Measurements from ENCODE around the gene IKZF2. TPM values are rescaled to one million over a fixed set of nuclear protein-coding genes. Genes with fewer than 3 reads are reported as not detected.

Gene IKZF2
- total and polyA plus RNA-seq, 2 of the 4 experiments (the other 2 are of a cell fraction) = 2.1 to 25.5 TPM

GRCh38 chr2:213187833-213188532 lies 36.6 kb upstream of the IKZF2 start:
- ChIA-PET POLR2A (ENCODE audit: unreplicated experiment) (no interaction called here), CTCF (interaction anchor here (0.7 to 1.2 kb wide), 3 partner anchors 35 to 93 kb away, joined by 3 read pairs; no protein-coding TSS in a partner anchor)
- Histone ChIP-seq H3K4me2 (ENCODE audit: low read depth, low read length) (peak overlapping the region; percentile 60), H2AK9ac (replicated peaks; ENCODE audit: low read depth, low read length, poor library complexity) (peak overlapping the region; percentile 81), H3K4me1 (ENCODE audit: control insufficient read depth, insufficient read depth, low read length) (peaks cover 5% of the 10 kb centered on the region; the same call in 1 of the 2 replicates), H2BK120ac (ENCODE audit: low read depth, low read length) (peak overlapping the region; percentile 99), H2BK20ac (ENCODE audit: low read depth, low read length) (peak overlapping the region; percentile 98), H3K4me3 (ENCODE audit: insufficient read depth, low read depth, low read length) (no peak overlapping the region), H3K9ac (ENCODE audit: low read depth, low read length) (peak overlapping the region; percentile 35), H3K56ac (ENCODE audit: extremely low read depth, insufficient read depth, low read length) (peak overlapping the region; percentile 89), H4K5ac (ENCODE audit: low read depth, low read length) (peak overlapping the region; percentile 88), H3K14ac (replicated peaks; ENCODE audit: low read depth, low read length) (peak overlapping the region; percentile 97), H4K8ac (ENCODE audit: low read depth in 2 of 2, low read length in 2 of 2) (peak overlapping the region; percentile 88 to 95), H2BK5ac (ENCODE audit: low read depth, low read length, poor library complexity, severe bottlenecking) (peak overlapping the region; percentile 99), H3K9me3 (ENCODE audit: control insufficient read depth, insufficient read depth, low read length) (no peaks in the 10 kb centered on the region; the same call in 1 of the 2 replicates), H2BK15ac (ENCODE audit: low read depth, low read length) (peak overlapping the region; percentile 94; the same call in 2 of the 3 replicates), H2AFZ (replicated peaks; ENCODE audit: low read length, poor library complexity) (peak overlapping the region; percentile 83), H4K91ac (ENCODE audit: insufficient read depth, low read depth, low read length) (peak overlapping the region; percentile 97), H3K79me1 (ENCODE audit: low read depth in 1 of 2, low read length in 2 of 2) (no peaks in the 10 kb centered on the region), H3K9me1 (ENCODE audit: insufficient read depth, low read length) (peaks cover 5% of the 10 kb centered on the region; the same call in 1 of the 2 replicates), H3K18ac (ENCODE audit: low read depth, low read length) (peak overlapping the region; percentile 95; the same call in 1 of the 2 replicates), H3K27ac (ENCODE audit: insufficient read depth, low read length) (peak overlapping the region; percentile 52), H4K20me1 (ENCODE audit: insufficient read depth, low read length) (no peaks in the 10 kb centered on the region), H3K36me3 (ENCODE audit: control insufficient read depth, insufficient read depth, low read length) (no peaks in the 10 kb centered on the region), H3K27me3 (ENCODE audit: control insufficient read depth, insufficient read depth, low read length) (no peaks in the 10 kb centered on the region), H3K23ac (ENCODE audit: low read depth, low read length) (peak overlapping the region; percentile 98), H2AK5ac (ENCODE audit: low read depth, low read length) (peak overlapping the region; percentile 88; the same call in 1 of the 2 replicates), H3K4ac (ENCODE audit: low read depth, low read length) (peak overlapping the region; percentile 97)
- intact Hi-C loops (cut with micrococcal nuclease) (loop anchor here (2.0 kb wide), 1 partner anchor 49 kb away; no protein-coding TSS in a partner anchor), in situ Hi-C loops (cut with MboI; ENCODE audit: low sequenced_read_pairs) (no loop called here), dilution Hi-C loops (cut with HindIII; ENCODE audit: low sequenced_read_pairs, unreplicated experiment) (no loop called here)
- BruUV-seq (replicated peaks) = no TSS peak
- TF ChIP-seq BHLHE40 (IDR thresholded peaks at IDR 0.05; ENCODE audit: low read depth, low read length) = 0 out of 2 replicates have a peak, but pooled peaks have one; percentile 3
- TF ChIP-seq MAZ (IDR thresholded peaks at IDR 0.05; ENCODE audit: borderline replicate concordance, low read depth, low read length) = 0 out of 2 replicates have a peak, but pooled peaks have one; percentile 24
- no peak for TF ChIP-seq MXI1 (IDR thresholded peaks at IDR 0.05; ENCODE audit: borderline replicate concordance, low read depth, low read length)
- peak; percentile 60 for DNase-seq
- WGBS, 2 experiments (ENCODE audit: extremely low coverage in 2 of 2, insufficient read length in 1 of 2) = no CpG with 5 or more reads among the region's 5 CpGs
- peak; percentile 87 for ATAC-seq (ENCODE audit: low read depth)

Measured in IMR-90 (cell line).